Spleen (tissue), 7 donors: ENCODE results near the gene MPZL2.

Experiments used
- POLR2A ChIP-seq, 3 donors: fragments of 450-650 bp; IDR thresholded peaks; one replicate each; pipeline ENCODE4 v1.5.1; 2017; ENCODE audit warnings: antibody characterized with exemption in 3 of 3, mild to moderate bottlenecking in 1 of 3
- POLR2AphosphoS5 ChIP-seq, 3 donors: sonication (generic); formaldehyde crosslinking; IDR thresholded peaks; one replicate each; pipeline ENCODE4 v1.5.1; 2017; ENCODE audit warnings: antibody characterized with exemption in 3 of 3
- TF ChIP-seq, protein P1 (sequence below), 11 experiments: fragments of 200-600 bp in 7 of 11; fragments of 450-650 bp in 4 of 11; sonication (generic) in 4 of 11; IDR thresholded peaks in 8 of 11; conservative IDR thresholded peaks in 3 of 11; 1 replicate in 7 of 11; 2 replicates in 4 of 11; pipeline versions ENCODE4 v1.4.0 to v1.8.0; 2016 to 2021; ENCODE audit warnings: antibody characterized with exemption in 11 of 11, inconsistent platforms in 4 of 11, mild to moderate bottlenecking in 1 of 11
- donor health status: DM: no; HTN: no; CAD: no; lungs with moderate emphysema.
- donor health status: DM: no; HTN: no; CAD: no.
- donor health status: DM: no; HTN: no; CAD: no.

DNA sequence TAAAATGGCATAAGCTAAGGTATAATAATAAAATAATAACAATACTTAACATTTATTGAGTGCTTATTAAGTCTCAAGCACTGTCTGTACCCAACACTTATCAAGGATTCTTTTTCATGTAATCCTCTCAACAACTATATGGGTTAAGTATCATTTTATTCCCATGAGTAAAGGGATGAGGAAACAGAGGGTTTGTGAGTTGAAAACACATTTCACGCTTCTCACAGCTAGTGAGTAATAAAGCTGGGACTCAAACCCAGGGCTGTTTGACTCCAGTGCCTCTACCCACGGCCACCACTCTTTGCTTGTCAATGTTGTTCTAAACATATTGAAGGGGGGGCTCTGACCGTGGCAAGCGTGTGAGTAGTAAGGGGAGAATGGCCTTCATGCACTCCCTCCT is 49.1 kb upstream of the MPZL2 start:
- TF ChIP-seq, protein P1, sequence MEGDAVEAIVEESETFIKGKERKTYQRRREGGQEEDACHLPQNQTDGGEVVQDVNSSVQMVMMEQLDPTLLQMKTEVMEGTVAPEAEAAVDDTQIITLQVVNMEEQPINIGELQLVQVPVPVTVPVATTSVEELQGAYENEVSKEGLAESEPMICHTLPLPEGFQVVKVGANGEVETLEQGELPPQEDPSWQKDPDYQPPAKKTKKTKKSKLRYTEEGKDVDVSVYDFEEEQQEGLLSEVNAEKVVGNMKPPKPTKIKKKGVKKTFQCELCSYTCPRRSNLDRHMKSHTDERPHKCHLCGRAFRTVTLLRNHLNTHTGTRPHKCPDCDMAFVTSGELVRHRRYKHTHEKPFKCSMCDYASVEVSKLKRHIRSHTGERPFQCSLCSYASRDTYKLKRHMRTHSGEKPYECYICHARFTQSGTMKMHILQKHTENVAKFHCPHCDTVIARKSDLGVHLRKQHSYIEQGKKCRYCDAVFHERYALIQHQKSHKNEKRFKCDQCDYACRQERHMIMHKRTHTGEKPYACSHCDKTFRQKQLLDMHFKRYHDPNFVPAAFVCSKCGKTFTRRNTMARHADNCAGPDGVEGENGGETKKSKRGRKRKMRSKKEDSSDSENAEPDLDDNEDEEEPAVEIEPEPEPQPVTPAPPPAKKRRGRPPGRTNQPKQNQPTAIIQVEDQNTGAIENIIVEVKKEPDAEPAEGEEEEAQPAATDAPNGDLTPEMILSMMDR (IDR thresholded peaks at IDR 0.05 in 8 of 11, conservative IDR thresholded peaks at IDR 0.05 in 3 of 11), result no peak
- TF ChIP-seq POLR2A (IDR thresholded peaks at IDR 0.05) (no peak), POLR2AphosphoS5 (IDR thresholded peaks at IDR 0.05) (no peak)
